DMS 273 (cell line): Measurements from ENCODE around the gene ANTXRL.
"Not testable (repeated sequence)": the region's sequence is repeated elsewhere in the genome, so short reads cannot be mapped to it uniquely, and the experiment has no call there.

ENCODE experiments used
- DNase-seq: peaks from one replicate; lab custom pipeline; 2025; ENCODE audit not compliant: unreplicated experiment; lab: John Stamatoyannopoulos, UW

The ANTXRL gene

GRCh38 chr10:46286991-46287693 lies at the start of gene ANTXRL:
Gene ANTXRL, plus strand, starts transcription at chr10:46286997. Its CDS starts 266 bp downstream, at chr10:46287263.
- no peak for DNase-seq

- no peak for DNase-seq
These were observed 48.8 kb upstream of the ANTXRL start for GRCh38 chr10:46237815-46238510.

- DNase-seq, result no peak
These were observed 47.5 kb upstream of the ANTXRL start for GRCh38 chr10:46239247-46239646.

GRCh38 chr10:46239993-46240683 lies 46.7 kb upstream of the ANTXRL start:
- DNase-seq, result no peak

- no peak for DNase-seq
These were observed 45.9 kb upstream of the ANTXRL start for GRCh38 chr10:46240684-46241565.

GRCh38 chr10:46245381-46245900 lies 41.4 kb upstream of the ANTXRL start:
- DNase-seq, result no peak

GRCh38 chr10:46246400-46247180 lies 40.2 kb upstream of the ANTXRL start:
- DNase-seq, result not testable (repeated sequence)

GRCh38 chr10:46247181-46247475 lies 39.7 kb upstream of the ANTXRL start:
- DNase-seq, result no peak

- peak; percentile 69 for DNase-seq
These were observed 38.8 kb upstream of the ANTXRL start for GRCh38 chr10:46247808-46248569.

- no peak for DNase-seq
These were observed 38.1 kb upstream of the ANTXRL start for GRCh38 chr10:46248651-46249146.

- DNase-seq, result not testable (repeated sequence)
These were observed 37.0 kb upstream of the ANTXRL start for GRCh38 chr10:46249617-46250344.

- no peak for DNase-seq
These were observed 36.3 kb upstream of the ANTXRL start for GRCh38 chr10:46250481-46250880.

- DNase-seq, result no peak
These were observed 35.6 kb upstream of the ANTXRL start for GRCh38 chr10:46250898-46251856.

- DNase-seq, result no peak
These were observed 34.6 kb upstream of the ANTXRL start for GRCh38 chr10:46251857-46252847.

GRCh38 chr10:46253076-46254006 lies 33.5 kb upstream of the ANTXRL start:
- no peak for DNase-seq
